Transverse colon (tissue), 4 donors: ENCODE data around the gene JMJD1C. TPM values are rescaled to one million over a fixed set of nuclear protein-coding genes. Genes with fewer than 3 reads are reported as not detected.

Experiments
- DNase-seq: peaks from one replicate; pipeline ENCODE4 v3.0.0-alpha.2; 2019
- H3K27ac ChIP-seq, 4 donors: fragments of 200-600 bp; sonication (generic); 2 replicates each; pipeline ENCODE4 v1.5.1; 2016 to 2018; ENCODE audit warnings: inconsistent platforms in 4 of 4
- H3K27me3 ChIP-seq: fragments of 200-600 bp; sonication (generic); 2 replicates; pipeline ENCODE4 v1.5.1; 2017; ENCODE audit warnings: inconsistent platforms
- H3K36me3 ChIP-seq, 4 donors: fragments of 200-600 bp; sonication (generic); 2 replicates each; pipeline ENCODE4 v1.5.1; 2017 to 2019; ENCODE audit warnings: inconsistent platforms in 4 of 4
- H3K4me1 ChIP-seq, 4 donors: fragments of 200-600 bp; sonication (generic); 2 replicates each; pipeline ENCODE4 v1.5.1; 2017 to 2020; ENCODE audit warnings: inconsistent platforms in 4 of 4
- H3K4me3 ChIP-seq, 4 donors: fragments of 200-600 bp; sonication (generic); 1 replicate in 1 of 4; 2 replicates in 3 of 4; pipeline versions ENCODE4 v1.5.1 to v1.6.1; 2017 to 2019; ENCODE audit warnings: inconsistent platforms in 4 of 4
- H3K9me3 ChIP-seq, 2 donors: fragments of 200-600 bp; sonication (generic); 2 replicates each; pipeline ENCODE4 v1.5.1; 2017 to 2019; ENCODE audit warnings: inconsistent platforms in 2 of 2
- CTCF ChIP-seq, 5 experiments: fragments of 200-600 bp in 3 of 5; fragments of 450-650 bp in 2 of 5; sonication (generic) in 3 of 5; IDR thresholded peaks; 1 replicate in 2 of 5; 2 replicates in 3 of 5; pipeline ENCODE4 v1.5.1; 2016 to 2017; ENCODE audit warnings: antibody characterized with exemption in 5 of 5, inconsistent platforms in 3 of 5, mild to moderate bottlenecking in 2 of 5, moderate library complexity in 1 of 5
- EP300 ChIP-seq: sonication (generic); formaldehyde crosslinking; IDR thresholded peaks from one replicate; pipeline ENCODE4 v1.6.1; 2017; ENCODE audit warnings: antibody characterized with exemption, low read depth
- POLR2A ChIP-seq: fragments of 450-650 bp; IDR thresholded peaks from one replicate; pipeline ENCODE4 v1.6.1; 2016; ENCODE audit warnings: antibody characterized with exemption, mild to moderate bottlenecking, moderate library complexity
- POLR2AphosphoS5 ChIP-seq, 3 donors: sonication (generic); formaldehyde crosslinking; IDR thresholded peaks; one replicate each; pipeline ENCODE4 v1.6.1; 2016; ENCODE audit warnings: antibody characterized with exemption in 3 of 3
- WGBS, 2 donors: methylation state at CpG; one replicate each; pipeline ENCODE4 v1.1.5; 2018; ENCODE audit warnings: low coverage in 1 of 2; 5-methylcytosine and 5-hydroxymethylcytosine counted together
- in situ Hi-C, 4 donors: fragments of 200-750 bp; cut with MboI; loops; one replicate each; pipeline versions ENCODE4 v1.15.0 to v1.15.1; 2017; ENCODE audit warnings: low sequenced_read_pairs in 3 of 4, low pct_ligation_motif_present in 1 of 4, low pct_unique_long_range_greater_than_20kb in 1 of 4
- intact Hi-C: fragments of 100-400 bp; cut with DNase I; formaldehyde crosslinking; loops from one replicate; pipeline ENCODE4 v1.15.1; 2023; ENCODE audit warnings: low total_unique reads
- total RNA-seq, 4 donors: library from RNA; depleted of rRNA; stranded (reverse); fragments of >200 nt; gene quantifications; one replicate each; pipeline ENCODE4 v1.1.0, GENCODE V29; 2016

Gene JMJD1C
- total RNA-seq, 4 donors from 2014 or later, result 56.7 to 128 (median 78.9) TPM

- Histone ChIP-seq H3K27ac (no peak overlapping the region), H3K4me3 (no peak overlapping the region), H3K27me3 (no peaks in the 10 kb centered on the region), H3K9me3 (no peaks in the 10 kb centered on the region), H3K36me3 (no peaks in the 10 kb centered on the region), H3K4me1 (no peaks in the 10 kb centered on the region)
- no peak for DNase-seq
- intact Hi-C loops (no loop called here), in situ Hi-C loops (no loop called here)
- TF ChIP-seq EP300, result no peak
- 92 to 100% methylated on average over 4 to 6 of the region's 6 CpGs for WGBS, 2 donors
Observed at GRCh38 chr10:63323701-63324494, 141.9 kb downstream of the JMJD1C start.

DNA sequence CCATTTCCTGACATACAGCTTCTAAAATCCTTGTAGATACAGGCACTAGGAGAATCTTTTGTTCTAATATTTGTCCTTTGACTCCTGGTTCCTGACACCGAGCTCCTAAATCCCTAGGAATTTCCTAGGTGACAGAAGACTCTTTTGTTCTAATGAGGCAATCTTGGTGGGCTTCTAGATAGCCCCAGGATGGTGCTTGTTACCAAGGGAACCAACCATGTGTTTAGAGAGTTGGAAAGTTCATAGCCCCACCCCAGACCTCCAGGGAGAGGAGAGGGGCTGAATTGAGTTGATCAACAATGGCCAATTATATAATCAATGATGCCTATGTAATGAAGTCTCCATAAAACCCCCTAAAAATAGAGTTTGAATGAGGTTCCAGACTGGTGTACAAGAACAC is 145.1 kb downstream of the JMJD1C start:
- in situ Hi-C loops, result no loop called here
- no peaks in the 10 kb centered on the region for H3K4me1 ChIP-seq
- no peaks in the 10 kb centered on the region for H3K9me3 ChIP-seq
- TF ChIP-seq CTCF (IDR thresholded peaks at IDR 0.05), result no peak
- no peak for TF ChIP-seq POLR2AphosphoS5 (IDR thresholded peaks at IDR 0.05)
- no peak for TF ChIP-seq POLR2A
- no peak for TF ChIP-seq EP300
- H3K27me3 ChIP-seq, result no peaks in the 10 kb centered on the region
- H3K36me3 ChIP-seq, result no peaks in the 10 kb centered on the region
- intact Hi-C loops, result loop anchor here (2.0 kb wide), 1 partner anchor 36 kb away; no protein-coding TSS in a partner anchor
- no peak overlapping the region for H3K27ac ChIP-seq
- 50 to 95% methylated on average over 1 of the region's 1 CpG for WGBS, 2 donors
- DNase-seq, result no peak
- no peak overlapping the region for H3K4me3 ChIP-seq

GRCh38 chr10:63319231-63319630 is 146.5 kb downstream of the JMJD1C start:
- in situ Hi-C loops (no loop called here), intact Hi-C loops (no loop called here)
- Histone ChIP-seq H3K4me1 (no peaks in the 10 kb centered on the region), H3K27ac (no peak overlapping the region), H3K36me3 (no peaks in the 10 kb centered on the region), H3K4me3 (no peak overlapping the region), H3K27me3 (no peaks in the 10 kb centered on the region), H3K9me3 (no peaks in the 10 kb centered on the region)
- no peak for DNase-seq
- WGBS, 2 donors, result 98 to 99% methylated on average over 3 of the region's 3 CpGs
- TF ChIP-seq EP300, result no peak
- no peak for TF ChIP-seq POLR2AphosphoS5 (IDR thresholded peaks at IDR 0.05)
- TF ChIP-seq CTCF (IDR thresholded peaks at IDR 0.05), result no peak
- TF ChIP-seq POLR2A, result no peak

GRCh38 chr10:63318491-63318890 is 147.3 kb downstream of the JMJD1C start:
- no peak for DNase-seq
- TF ChIP-seq CTCF (IDR thresholded peaks at IDR 0.05), result no peak
- TF ChIP-seq EP300, result no peak
- no peak for TF ChIP-seq POLR2AphosphoS5 (IDR thresholded peaks at IDR 0.05)
- no peak for TF ChIP-seq POLR2A
- no peak overlapping the region for H3K27ac ChIP-seq
- H3K36me3 ChIP-seq, result no peaks in the 10 kb centered on the region
- no peaks in the 10 kb centered on the region for H3K4me1 ChIP-seq
- in situ Hi-C loops (no loop called here), intact Hi-C loops (no loop called here)
- no peak overlapping the region for H3K4me3 ChIP-seq
- H3K27me3 ChIP-seq, result no peaks in the 10 kb centered on the region
- 75 to 78% methylated on average over 2 to 3 of the region's 3 CpGs for WGBS, 2 donors
- H3K9me3 ChIP-seq, result no peaks in the 10 kb centered on the region
